Panc1 (cell line): ENCODE measurements around the gene FIBCD1. TPM values are rescaled to one million over a fixed set of nuclear protein-coding genes. Genes with fewer than 3 reads are reported as not detected.

Experiments
- ATAC-seq: fragments of 200-7000 bp; cut with Tn5 transposase; 2 replicates; pipeline ENCODE4 v1.9.1; 2020; ENCODE audit warnings: mild to moderate bottlenecking, moderate library complexity
- BruUV-seq: library from RNA; stranded (reverse); fragments of 400-500 nt; replicated peaks from 2 replicates; lab custom pipeline; 2021; lab: Mats Ljungman, UMichigan
- CTCF ChIA-PET: fragments of 300-600 bp; sonication (Branson Sonifier 250); formaldehyde crosslinking; loops from one replicate; lab custom pipeline; 2022; ENCODE audit warnings: antibody characterized with exemption; lab: Charles Lee
- POLR2A ChIA-PET: fragments of 300-600 bp; sonication (Branson Sonifier 250); formaldehyde crosslinking; loops from one replicate; lab custom pipeline; 2022; ENCODE audit warnings: antibody characterized with exemption; lab: Charles Lee
- DNase-seq: peaks from one replicate; pipeline ENCODE4 v3.0.0-alpha.2; 2010; ENCODE audit warnings: low read depth, low spot score
- H3K27ac ChIP-seq: 2 replicates; pipeline ENCODE4 v1.5.1; 2011; ENCODE audit warnings: mild to moderate bottlenecking, low read length, inconsistent platforms
- H3K27me3 ChIP-seq: fragments of 200-500 bp; sonication (Bioruptor generic); 2 replicates; pipeline ENCODE4 v1.6.0; 2014; ENCODE audit warnings: low read length, inconsistent platforms; ENCODE audit not compliant: control insufficient read depth, insufficient read depth
- H3K36me3 ChIP-seq: fragments of 200-500 bp; sonication (Bioruptor generic); 2 replicates; pipeline ENCODE4 v1.5.1; 2014; ENCODE audit warnings: inconsistent platforms, mild to moderate bottlenecking, low read length, moderate library complexity; ENCODE audit not compliant: control insufficient read depth, insufficient read depth
- H3K4me1 ChIP-seq: 2 replicates; pipeline ENCODE4 v1.5.1; 2011; ENCODE audit warnings: inconsistent platforms, mild to moderate bottlenecking, low read length, moderate library complexity; ENCODE audit not compliant: control insufficient read depth, insufficient read depth
- H3K4me3 ChIP-seq, 2 experiments: 2 replicates each; pipeline ENCODE4 v1.5.1; 2011 to 2012; ENCODE audit warnings: low read depth in 2 of 2, low read length in 2 of 2, mild to moderate bottlenecking in 2 of 2, inconsistent platforms in 1 of 2, moderate library complexity in 1 of 2
- H3K9me3 ChIP-seq: fragments of 200-500 bp; sonication (Bioruptor generic); 2 replicates; pipeline ENCODE4 v1.5.1; 2014; ENCODE audit warnings: low read depth, mild to moderate bottlenecking, inconsistent platforms, low read length, moderate library complexity; ENCODE audit not compliant: control insufficient read depth, insufficient read depth
- POLR2AphosphoS5 ChIP-seq: IDR thresholded peaks from 2 replicates; pipeline ENCODE4 v1.6.1; 2012; ENCODE audit warnings: mild to moderate bottlenecking, low read depth, low read length, moderate library complexity
- SIN3A ChIP-seq: IDR thresholded peaks from 2 replicates; pipeline ENCODE4 v1.6.1; 2012; ENCODE audit warnings: low read depth, mild to moderate bottlenecking, low read length, moderate library complexity, borderline replicate concordance; ENCODE audit not compliant: insufficient read depth
- TCF7L2 ChIP-seq: IDR thresholded peaks from 2 replicates; pipeline ENCODE4 v1.6.1; 2011; ENCODE audit warnings: mild to moderate bottlenecking, low read depth, low read length, inconsistent platforms
- in situ Hi-C: cut with HindIII; loops from 2 replicates; pipeline ENCODE4 v1.10.0; 2016; ENCODE audit warnings: low sequenced_read_pairs, low pct_unique_long_range_greater_than_20kb
- intact Hi-C: fragments of 100-400 bp; cut with micrococcal nuclease; formaldehyde crosslinking; loops from one replicate; pipeline ENCODE4 v1.10.0; 2022; ENCODE audit not compliant: unreplicated experiment
- total RNA-seq: library from RNA; stranded (reverse); gene quantifications from one replicate; pipeline ENCODE4 v1.2.1, GENCODE V29; 2021; ENCODE audit not compliant: unreplicated experiment
- TF ChIP-seq, protein P1 (sequence below): fragments of 450-650 bp; IDR thresholded peaks from 2 replicates; pipeline ENCODE4 v1.5.1; 2017; ENCODE audit warnings: mild to moderate bottlenecking
- TF ChIP-seq, protein P2 (sequence below), 2 experiments: IDR thresholded peaks; 2 replicates each; pipeline ENCODE4 v1.6.1; 2011 to 2012; ENCODE audit warnings: low read depth in 2 of 2, control low read depth in 1 of 2, low read length in 1 of 2, mild to moderate bottlenecking in 1 of 2, moderate library complexity in 1 of 2; ENCODE audit not compliant: insufficient read depth in 1 of 2

The FIBCD1 gene
- total RNA-seq, 1 experiment from 2014 or later = 16.3 TPM

DNA sequence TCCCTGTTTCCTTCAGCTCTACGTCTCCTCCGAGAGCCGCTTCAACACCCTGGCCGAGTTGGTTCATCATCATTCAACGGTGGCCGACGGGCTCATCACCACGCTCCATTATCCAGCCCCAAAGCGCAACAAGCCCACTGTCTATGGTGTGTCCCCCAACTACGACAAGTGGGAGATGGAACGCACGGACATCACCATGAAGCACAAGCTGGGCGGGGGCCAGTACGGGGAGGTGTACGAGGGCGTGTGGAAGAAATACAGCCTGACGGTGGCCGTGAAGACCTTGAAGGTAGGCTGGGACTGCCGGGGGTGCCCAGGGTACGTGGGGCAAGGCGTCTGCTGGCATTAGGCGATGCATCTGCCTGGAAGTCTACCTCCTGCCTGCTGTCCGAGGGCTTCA, 76.3 kb downstream of the FIBCD1 start:
- CTCF ChIA-PET = no interaction called here
- H3K4me1 ChIP-seq = peaks cover 8% of the 10 kb centered on the region
- H3K9me3 ChIP-seq = no peaks in the 10 kb centered on the region
- intact Hi-C loops = loop anchor here (2.0 kb wide), 1 partner anchor 92 kb away; no protein-coding TSS in a partner anchor
- no peaks in the 10 kb centered on the region for H3K27me3 ChIP-seq
- H3K36me3 ChIP-seq = no peaks in the 10 kb centered on the region
- in situ Hi-C loops = no loop called here
- BruUV-seq = no TSS peak
- no peak overlapping the region for H3K4me3 ChIP-seq
- H3K27ac ChIP-seq = no peak overlapping the region
- TF ChIP-seq TCF7L2 = no peak
- no peak for TF ChIP-seq SIN3A
- no peak for TF ChIP-seq POLR2AphosphoS5
- TF ChIP-seq, protein P1, sequence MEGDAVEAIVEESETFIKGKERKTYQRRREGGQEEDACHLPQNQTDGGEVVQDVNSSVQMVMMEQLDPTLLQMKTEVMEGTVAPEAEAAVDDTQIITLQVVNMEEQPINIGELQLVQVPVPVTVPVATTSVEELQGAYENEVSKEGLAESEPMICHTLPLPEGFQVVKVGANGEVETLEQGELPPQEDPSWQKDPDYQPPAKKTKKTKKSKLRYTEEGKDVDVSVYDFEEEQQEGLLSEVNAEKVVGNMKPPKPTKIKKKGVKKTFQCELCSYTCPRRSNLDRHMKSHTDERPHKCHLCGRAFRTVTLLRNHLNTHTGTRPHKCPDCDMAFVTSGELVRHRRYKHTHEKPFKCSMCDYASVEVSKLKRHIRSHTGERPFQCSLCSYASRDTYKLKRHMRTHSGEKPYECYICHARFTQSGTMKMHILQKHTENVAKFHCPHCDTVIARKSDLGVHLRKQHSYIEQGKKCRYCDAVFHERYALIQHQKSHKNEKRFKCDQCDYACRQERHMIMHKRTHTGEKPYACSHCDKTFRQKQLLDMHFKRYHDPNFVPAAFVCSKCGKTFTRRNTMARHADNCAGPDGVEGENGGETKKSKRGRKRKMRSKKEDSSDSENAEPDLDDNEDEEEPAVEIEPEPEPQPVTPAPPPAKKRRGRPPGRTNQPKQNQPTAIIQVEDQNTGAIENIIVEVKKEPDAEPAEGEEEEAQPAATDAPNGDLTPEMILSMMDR = no peak
- TF ChIP-seq, protein P2, sequence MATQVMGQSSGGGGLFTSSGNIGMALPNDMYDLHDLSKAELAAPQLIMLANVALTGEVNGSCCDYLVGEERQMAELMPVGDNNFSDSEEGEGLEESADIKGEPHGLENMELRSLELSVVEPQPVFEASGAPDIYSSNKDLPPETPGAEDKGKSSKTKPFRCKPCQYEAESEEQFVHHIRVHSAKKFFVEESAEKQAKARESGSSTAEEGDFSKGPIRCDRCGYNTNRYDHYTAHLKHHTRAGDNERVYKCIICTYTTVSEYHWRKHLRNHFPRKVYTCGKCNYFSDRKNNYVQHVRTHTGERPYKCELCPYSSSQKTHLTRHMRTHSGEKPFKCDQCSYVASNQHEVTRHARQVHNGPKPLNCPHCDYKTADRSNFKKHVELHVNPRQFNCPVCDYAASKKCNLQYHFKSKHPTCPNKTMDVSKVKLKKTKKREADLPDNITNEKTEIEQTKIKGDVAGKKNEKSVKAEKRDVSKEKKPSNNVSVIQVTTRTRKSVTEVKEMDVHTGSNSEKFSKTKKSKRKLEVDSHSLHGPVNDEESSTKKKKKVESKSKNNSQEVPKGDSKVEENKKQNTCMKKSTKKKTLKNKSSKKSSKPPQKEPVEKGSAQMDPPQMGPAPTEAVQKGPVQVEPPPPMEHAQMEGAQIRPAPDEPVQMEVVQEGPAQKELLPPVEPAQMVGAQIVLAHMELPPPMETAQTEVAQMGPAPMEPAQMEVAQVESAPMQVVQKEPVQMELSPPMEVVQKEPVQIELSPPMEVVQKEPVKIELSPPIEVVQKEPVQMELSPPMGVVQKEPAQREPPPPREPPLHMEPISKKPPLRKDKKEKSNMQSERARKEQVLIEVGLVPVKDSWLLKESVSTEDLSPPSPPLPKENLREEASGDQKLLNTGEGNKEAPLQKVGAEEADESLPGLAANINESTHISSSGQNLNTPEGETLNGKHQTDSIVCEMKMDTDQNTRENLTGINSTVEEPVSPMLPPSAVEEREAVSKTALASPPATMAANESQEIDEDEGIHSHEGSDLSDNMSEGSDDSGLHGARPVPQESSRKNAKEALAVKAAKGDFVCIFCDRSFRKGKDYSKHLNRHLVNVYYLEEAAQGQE (IDR thresholded peaks at IDR 0.05; ENCODE audit: insufficient read depth in 1 of 2, low read depth in 2 of 2, low read length in 1 of 2) = no peak
- DNase-seq = no peak
- ATAC-seq = no peak
- POLR2A ChIA-PET = no interaction called here

DNA sequence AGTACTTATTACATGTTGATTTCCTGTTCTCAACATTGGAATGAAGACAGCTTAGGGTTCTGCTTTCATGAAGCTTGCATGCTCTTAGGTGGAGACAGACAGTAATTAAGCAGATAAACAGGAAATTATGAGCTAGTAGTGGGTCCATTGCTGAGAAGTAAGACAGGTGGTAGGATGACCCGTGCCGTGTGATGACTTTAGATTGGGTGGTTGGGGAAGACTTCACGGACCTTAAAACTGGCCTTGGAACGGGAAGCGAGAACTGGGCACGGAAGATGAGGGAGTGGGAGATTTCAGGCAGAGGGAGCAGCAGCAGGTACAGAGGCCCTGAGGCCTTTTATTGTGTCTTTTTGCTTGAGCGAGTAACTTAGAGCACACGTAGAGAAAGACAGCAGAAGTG, 76.8 kb downstream of the FIBCD1 start:
- Histone ChIP-seq H3K4me1 (peaks cover 8% of the 10 kb centered on the region), H3K9me3 (no peaks in the 10 kb centered on the region), H3K27me3 (no peaks in the 10 kb centered on the region), H3K36me3 (no peaks in the 10 kb centered on the region), H3K4me3 (no peak overlapping the region), H3K27ac (no peak overlapping the region)
- CTCF ChIA-PET = no interaction called here
- BruUV-seq = no TSS peak
- POLR2A ChIA-PET = no interaction called here
- DNase-seq (no peak), ATAC-seq (no peak)
- in situ Hi-C loops (no loop called here), intact Hi-C loops (loop anchor here (2.0 kb wide), 1 partner anchor 91 kb away; no protein-coding TSS in a partner anchor)
- TF ChIP-seq, protein P1 = no peak
- TF ChIP-seq, protein P2 (IDR thresholded peaks at IDR 0.05; ENCODE audit: insufficient read depth in 1 of 2, low read depth in 2 of 2, low read length in 1 of 2) = no peak
- TF ChIP-seq TCF7L2 = no peak
